ENCODE measurements around the gene FMN2.

The FMN2 gene

GRCh38 chr1:240475832-240476231 lies 384.1 kb downstream of the FMN2 start:
- Mint-ChIP-seq H3K9me3 (no peaks in the 10 kb centered on the region), H3K4me3 (no peak overlapping the region), H3K27ac (no peak overlapping the region), H3K27me3 (ENCODE audit: low read depth) (no peaks in the 10 kb centered on the region), H3K36me3 (ENCODE audit: low read depth) (no peaks in the 10 kb centered on the region), H3K4me1 (ENCODE audit: low read depth) (no peaks in the 10 kb centered on the region)
- no peak for DNase-seq (ENCODE audit: low spot score)

- H3K4me3 Mint-ChIP-seq = no peak overlapping the region
- peaks cover 5% of the 10 kb centered on the region for H3K9me3 Mint-ChIP-seq
- H3K4me1 Mint-ChIP-seq (ENCODE audit: low read depth) = no peaks in the 10 kb centered on the region
- DNase-seq (ENCODE audit: low spot score) = no peak
- no peaks in the 10 kb centered on the region for H3K27me3 Mint-ChIP-seq (ENCODE audit: low read depth)
- no peak overlapping the region for H3K27ac Mint-ChIP-seq
- no peaks in the 10 kb centered on the region for H3K36me3 Mint-ChIP-seq (ENCODE audit: low read depth)
Observed at GRCh38 chr1:240478536-240478935, 386.9 kb downstream of the FMN2 start.

- H3K36me3 Mint-ChIP-seq (ENCODE audit: low read depth) = no peaks in the 10 kb centered on the region
- H3K27me3 Mint-ChIP-seq (ENCODE audit: low read depth) = no peaks in the 10 kb centered on the region
- peaks cover 7% of the 10 kb centered on the region for H3K9me3 Mint-ChIP-seq
Observed at GRCh38 chr1:240484804-240485443, 393.2 kb downstream of the FMN2 start.

GRCh38 chr1:240486611-240487010 lies 394.9 kb downstream of the FMN2 start:
- DNase-seq (ENCODE audit: low spot score) = no peak
- Mint-ChIP-seq H3K4me3 (no peak overlapping the region), H3K27me3 (ENCODE audit: low read depth) (no peaks in the 10 kb centered on the region), H3K4me1 (ENCODE audit: low read depth) (no peaks in the 10 kb centered on the region), H3K36me3 (ENCODE audit: low read depth) (no peaks in the 10 kb centered on the region), H3K9me3 (peaks cover 7% of the 10 kb centered on the region), H3K27ac (no peak overlapping the region)

More at GRCh38 chr1:240484804-240485443, 393.2 kb downstream of the FMN2 start:
- no peaks in the 10 kb centered on the region for H3K4me1 Mint-ChIP-seq (ENCODE audit: low read depth)
- no peak overlapping the region for H3K4me3 Mint-ChIP-seq
- H3K27ac Mint-ChIP-seq = no peak overlapping the region
- DNase-seq (ENCODE audit: low spot score) = no peak

GRCh38 chr1:240487493-240487892 lies 395.8 kb downstream of the FMN2 start:
- no peak for DNase-seq (ENCODE audit: low spot score)
- Mint-ChIP-seq H3K9me3 (peaks cover 3% of the 10 kb centered on the region), H3K4me1 (ENCODE audit: low read depth) (no peaks in the 10 kb centered on the region), H3K4me3 (no peak overlapping the region), H3K27ac (no peak overlapping the region), H3K27me3 (ENCODE audit: low read depth) (no peaks in the 10 kb centered on the region), H3K36me3 (ENCODE audit: low read depth) (no peaks in the 10 kb centered on the region)

GRCh38 chr1:240491156-240491555 lies 399.5 kb downstream of the FMN2 start:
- H3K36me3 Mint-ChIP-seq (ENCODE audit: low read depth) = no peaks in the 10 kb centered on the region
- H3K9me3 Mint-ChIP-seq = no peaks in the 10 kb centered on the region
- H3K4me1 Mint-ChIP-seq (ENCODE audit: low read depth) = no peaks in the 10 kb centered on the region
- no peaks in the 10 kb centered on the region for H3K27me3 Mint-ChIP-seq (ENCODE audit: low read depth)
- H3K27ac Mint-ChIP-seq = no peak overlapping the region
- no peak overlapping the region for H3K4me3 Mint-ChIP-seq
- no peak for DNase-seq (ENCODE audit: low spot score)

- H3K4me3 Mint-ChIP-seq = no peak overlapping the region
Observed at GRCh38 chr1:240491796-240492195, 400.1 kb downstream of the FMN2 start.

GRCh38 chr1:240492832-240493440 lies 401.3 kb downstream of the FMN2 start:
- peaks cover 4% of the 10 kb centered on the region for H3K9me3 Mint-ChIP-seq
- no peak for DNase-seq (ENCODE audit: low spot score)
- no peaks in the 10 kb centered on the region for H3K36me3 Mint-ChIP-seq (ENCODE audit: low read depth)
- H3K4me1 Mint-ChIP-seq (ENCODE audit: low read depth) = no peaks in the 10 kb centered on the region
- no peak overlapping the region for H3K27ac Mint-ChIP-seq
- no peaks in the 10 kb centered on the region for H3K27me3 Mint-ChIP-seq (ENCODE audit: low read depth)
- H3K4me3 Mint-ChIP-seq = no peak overlapping the region

More at GRCh38 chr1:240491796-240492195, 400.1 kb downstream of the FMN2 start:
- H3K36me3 Mint-ChIP-seq (ENCODE audit: low read depth) = no peaks in the 10 kb centered on the region
- H3K27ac Mint-ChIP-seq = no peak overlapping the region
- H3K4me1 Mint-ChIP-seq (ENCODE audit: low read depth) = no peaks in the 10 kb centered on the region
- DNase-seq (ENCODE audit: low spot score) = no peak
- no peaks in the 10 kb centered on the region for H3K27me3 Mint-ChIP-seq (ENCODE audit: low read depth)
- H3K9me3 Mint-ChIP-seq = no peaks in the 10 kb centered on the region

- no peaks in the 10 kb centered on the region for H3K36me3 Mint-ChIP-seq (ENCODE audit: low read depth)
- peaks cover 4% of the 10 kb centered on the region for H3K9me3 Mint-ChIP-seq
- no peaks in the 10 kb centered on the region for H3K4me1 Mint-ChIP-seq (ENCODE audit: low read depth)
- no peaks in the 10 kb centered on the region for H3K27me3 Mint-ChIP-seq (ENCODE audit: low read depth)
- no peak overlapping the region for H3K4me3 Mint-ChIP-seq
- no peak overlapping the region for H3K27ac Mint-ChIP-seq
- no peak for DNase-seq (ENCODE audit: low spot score)
Observed at GRCh38 chr1:240495601-240496000, 403.9 kb downstream of the FMN2 start.

GRCh38 chr1:240496356-240496755 lies 404.7 kb downstream of the FMN2 start:
- Mint-ChIP-seq H3K9me3 (peaks cover 4% of the 10 kb centered on the region), H3K27me3 (ENCODE audit: low read depth) (no peaks in the 10 kb centered on the region), H3K36me3 (ENCODE audit: low read depth) (no peaks in the 10 kb centered on the region), H3K4me3 (no peak overlapping the region), H3K4me1 (ENCODE audit: low read depth) (no peaks in the 10 kb centered on the region), H3K27ac (no peak overlapping the region)
- DNase-seq (ENCODE audit: low spot score) = no peak

GRCh38 chr1:240496941-240497340 lies 405.3 kb downstream of the FMN2 start:
- Mint-ChIP-seq H3K9me3 (peaks cover 4% of the 10 kb centered on the region), H3K4me1 (ENCODE audit: low read depth) (no peaks in the 10 kb centered on the region), H3K27me3 (ENCODE audit: low read depth) (no peaks in the 10 kb centered on the region), H3K36me3 (ENCODE audit: low read depth) (no peaks in the 10 kb centered on the region), H3K27ac (no peak overlapping the region), H3K4me3 (no peak overlapping the region)
- DNase-seq (ENCODE audit: low spot score) = no peak

- no peak for DNase-seq (ENCODE audit: low spot score)
- no peaks in the 10 kb centered on the region for H3K36me3 Mint-ChIP-seq (ENCODE audit: low read depth)
Observed at GRCh38 chr1:240497908-240498307, 406.2 kb downstream of the FMN2 start.

GRCh38 chr1:240498335-240498734 lies 406.7 kb downstream of the FMN2 start:
- DNase-seq (ENCODE audit: low spot score) = no peak
- H3K9me3 Mint-ChIP-seq = peaks cover 4% of the 10 kb centered on the region
- no peaks in the 10 kb centered on the region for H3K36me3 Mint-ChIP-seq (ENCODE audit: low read depth)
- H3K27ac Mint-ChIP-seq = no peak overlapping the region
- no peaks in the 10 kb centered on the region for H3K27me3 Mint-ChIP-seq (ENCODE audit: low read depth)
- H3K4me3 Mint-ChIP-seq = no peak overlapping the region
- H3K4me1 Mint-ChIP-seq (ENCODE audit: low read depth) = no peaks in the 10 kb centered on the region

More at GRCh38 chr1:240497908-240498307, 406.2 kb downstream of the FMN2 start:
- H3K9me3 Mint-ChIP-seq = peaks cover 4% of the 10 kb centered on the region
- H3K4me3 Mint-ChIP-seq = no peak overlapping the region
- no peak overlapping the region for H3K27ac Mint-ChIP-seq
- no peaks in the 10 kb centered on the region for H3K4me1 Mint-ChIP-seq (ENCODE audit: low read depth)
- no peaks in the 10 kb centered on the region for H3K27me3 Mint-ChIP-seq (ENCODE audit: low read depth)

GRCh38 chr1:240499012-240499411 lies 407.3 kb downstream of the FMN2 start:
- Mint-ChIP-seq H3K9me3 (peaks cover 4% of the 10 kb centered on the region), H3K36me3 (ENCODE audit: low read depth) (no peaks in the 10 kb centered on the region), H3K27ac (no peak overlapping the region), H3K4me1 (ENCODE audit: low read depth) (no peaks in the 10 kb centered on the region), H3K27me3 (ENCODE audit: low read depth) (no peaks in the 10 kb centered on the region), H3K4me3 (no peak overlapping the region)
- no peak for DNase-seq (ENCODE audit: low spot score)

GRCh38 chr1:240500647-240501046 lies 409.0 kb downstream of the FMN2 start:
- Mint-ChIP-seq H3K27me3 (ENCODE audit: low read depth) (no peaks in the 10 kb centered on the region), H3K4me1 (ENCODE audit: low read depth) (no peaks in the 10 kb centered on the region), H3K4me3 (no peak overlapping the region), H3K27ac (no peak overlapping the region), H3K9me3 (peaks cover 4% of the 10 kb centered on the region), H3K36me3 (ENCODE audit: low read depth) (no peaks in the 10 kb centered on the region)
- no peak for DNase-seq (ENCODE audit: low spot score)
